ENCODE measurements around the gene MYCBP. TPM values are rescaled to one million over a fixed set of nuclear protein-coding genes. Genes with fewer than 3 reads are reported as not detected.

Gene MYCBP
- total RNA-seq, result 36.7 and 49.3 TPM in 2 replicates

GRCh38 chr1:38873027-38873969, at the start of gene MYCBP:
MYCBP (minus strand) TSS chr1:38873348; CDS start chr1:38873305, 43 bp downstream.

DNA sequence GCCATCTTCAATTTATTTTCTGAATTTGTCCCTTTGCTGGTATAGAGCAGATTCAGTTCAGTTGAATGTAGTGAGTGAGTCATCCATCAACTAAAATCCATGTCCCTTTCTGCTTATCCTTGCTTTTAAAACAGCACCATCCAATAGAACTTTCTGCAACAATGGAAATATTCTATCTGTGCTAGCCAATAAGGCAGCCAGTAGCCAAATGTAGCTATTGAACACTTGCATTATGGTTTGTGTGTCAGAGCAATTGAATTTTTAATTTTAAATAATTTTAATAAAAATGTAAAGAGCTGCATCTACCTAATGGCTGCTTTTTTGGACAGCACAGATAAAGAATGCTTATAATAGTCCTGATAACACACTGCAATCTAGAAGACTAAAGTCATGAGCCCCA, 8.3 kb upstream of the MYCBP start, which contains the start of gene GJA9:
Gene GJA9, minus strand, starts transcription at position 101 of the 400 bp plus-strand sequence. CDS start 5,489 bp downstream, outside the sequence.

DNA sequence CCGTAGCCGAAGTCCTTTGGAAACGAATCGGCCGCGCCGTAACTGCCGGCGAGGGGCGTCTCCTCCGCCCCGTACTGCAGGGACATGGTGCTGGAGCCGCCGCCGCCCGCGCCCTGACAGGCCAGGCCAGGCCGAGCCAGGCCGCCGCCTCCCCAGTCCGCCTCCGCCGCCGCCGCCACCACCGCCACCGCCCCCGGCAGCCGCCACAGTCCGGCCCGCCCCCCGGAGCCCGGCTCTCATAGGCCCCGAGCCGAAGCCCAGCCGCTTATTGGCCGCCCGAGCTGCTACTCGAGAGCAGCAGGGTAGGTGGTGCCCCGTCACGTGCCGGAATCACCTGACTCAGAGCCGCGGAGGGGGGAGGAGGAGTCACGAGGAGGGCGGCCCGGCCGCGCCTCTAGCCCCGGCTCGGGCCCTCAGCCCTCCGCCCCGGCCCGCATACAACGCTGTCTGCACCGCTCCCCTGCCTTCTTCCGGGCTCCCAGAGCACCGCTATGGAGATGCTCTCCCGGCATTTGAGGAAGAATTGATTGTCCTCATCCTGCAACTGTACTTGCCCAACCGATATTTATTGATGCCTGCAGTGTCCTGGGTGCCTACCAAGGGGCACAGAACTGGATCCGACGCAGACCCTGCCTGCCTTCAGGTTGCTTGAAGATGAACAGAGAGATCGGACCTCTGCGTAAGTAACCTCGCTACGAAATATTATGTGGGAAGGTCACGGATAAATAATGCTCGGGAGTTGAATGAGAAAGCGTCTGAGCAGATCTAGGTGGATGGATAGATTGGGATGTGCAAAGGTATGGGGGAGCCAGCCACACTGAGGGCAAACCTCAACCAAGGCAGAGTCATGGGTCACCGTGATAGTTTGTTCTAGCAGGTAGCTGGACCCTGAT, 13.3 kb downstream of the MYCBP start, which contains the start of gene RRAGC:
Gene RRAGC, minus strand, starts transcription at position 212 of the 893 bp plus-strand sequence. Its CDS starts 126 bp downstream, at position 86.

Other genes with a start within 250 kb of the MYCBP start
- 5.8 and 11.3 TPM in 2 replicates for gene RRAGC, start 13.6 kb downstream of the MYCBP start, total RNA-seq
- not detected in 2 replicates for gene GJA9, start 8.2 kb upstream of the MYCBP start, total RNA-seq
- gene RHBDL2, start 68.5 kb upstream of the MYCBP start, total RNA-seq, result 0.58 and 0.71 TPM in 2 replicates
- gene AKIRIN1, start 117.9 kb upstream of the MYCBP start, total RNA-seq, result 35.2 and 44.1 TPM in 2 replicates
- gene NDUFS5, start 153.0 kb upstream of the MYCBP start, total RNA-seq, result 461 and 626 TPM in 2 replicates